ENCODE results near the gene AFAP1.

Gene AFAP1

GRCh38 chr4:7710576-7711306, 228.9 kb downstream of the AFAP1 start:
- DNase-seq, result no peak

GRCh38 chr4:7710126-7710525, 229.5 kb downstream of the AFAP1 start:
- no peak for DNase-seq

GRCh38 chr4:7709431-7709830, 230.2 kb downstream of the AFAP1 start:
- DNase-seq, result no peak

GRCh38 chr4:7708981-7709380, 230.7 kb downstream of the AFAP1 start:
- DNase-seq, result no peak
